Cardiac septum (tissue), 1 donor: ENCODE measurements around the gene DCAF4L1. TPM values are rescaled to one million over a fixed set of nuclear protein-coding genes. Genes with fewer than 3 reads are reported as not detected.

ENCODE experiments used
- DNase-seq: peaks from one replicate; pipeline ENCODE4 v3.0.0-alpha.2; 2020; ENCODE audit warnings: low spot score
- intact Hi-C: fragments of 100-400 bp; cut with DNase I; formaldehyde crosslinking; loops from one replicate; pipeline ENCODE4 v1.14.0; 2022
- total RNA-seq: library from RNA; stranded (reverse); fragmentation: NEBNext Ultra II Directional; extraction: Animal tissue kit (Norgen Biotek cat#: 25700); gene quantifications from one replicate; pipeline ENCODE4 v1.2.1, GENCODE V29; 2021
- donor health status: DM: no; HTN: no; CAD: no.

The DCAF4L1 gene
- total RNA-seq, 1 donor from 2014 or later, result 0.46 TPM

GRCh38 chr4:41985151-41985550, 3.6 kb downstream of the DCAF4L1 start:
- DNase-seq, result no peak
- intact Hi-C loops, result loop anchor here (5.0 kb wide), 1 partner anchor 48 kb away; the partner anchor contains the start of gene TMEM33

GRCh38 chr4:41989994-41990364, 8.4 kb downstream of the DCAF4L1 start:
- intact Hi-C loops, result loop anchor here (5.0 kb wide), 1 partner anchor 53 kb away; the partner anchor contains the start of gene TMEM33

GRCh38 chr4:41990365-41991111, 9.0 kb downstream of the DCAF4L1 start, which contains the start of gene SLC30A9:
TSS of gene SLC30A9 (plus strand) at chr4:41990530. CDS start at chr4:41990652, 122 bp downstream.
- intact Hi-C loops, result no loop called here
- DNase-seq, result peak; percentile 98

More at GRCh38 chr4:41989994-41990364, 8.4 kb downstream of the DCAF4L1 start:
- no peak for DNase-seq

- DNase-seq, result no peak
- intact Hi-C loops, result no loop called here
Measured at GRCh38 chr4:41991916-41992767, 10.6 kb downstream of the DCAF4L1 start.

GRCh38 chr4:41992967-41993857, 11.7 kb downstream of the DCAF4L1 start:
- DNase-seq, result no peak
- intact Hi-C loops, result no loop called here

- intact Hi-C loops, result no loop called here
- no peak for DNase-seq
Measured at GRCh38 chr4:41994461-41994985, 13.0 kb downstream of the DCAF4L1 start.

- intact Hi-C loops, result no loop called here
- DNase-seq, result no peak
Measured at GRCh38 chr4:41998019-41998418, 16.5 kb downstream of the DCAF4L1 start.

GRCh38 chr4:41999321-41999720, 17.8 kb downstream of the DCAF4L1 start:
- intact Hi-C loops, result no loop called here

GRCh38 chr4:42008011-42008786, 26.6 kb downstream of the DCAF4L1 start:
- intact Hi-C loops, result no loop called here
- no peak for DNase-seq

More at GRCh38 chr4:41999321-41999720, 17.8 kb downstream of the DCAF4L1 start:
- DNase-seq, result no peak

GRCh38 chr4:42015438-42015837, 33.9 kb downstream of the DCAF4L1 start:
- no peak for DNase-seq
- intact Hi-C loops, result no loop called here

- intact Hi-C loops, result no loop called here
- DNase-seq, result no peak
Measured at GRCh38 chr4:42018451-42018850, 36.9 kb downstream of the DCAF4L1 start.

Other genes starting within 250 kb of the DCAF4L1 start
- gene PHOX2B, start 233.0 kb upstream of the DCAF4L1 start, total RNA-seq, result not detected
- 27.2 TPM for gene TMEM33, start 46.3 kb upstream of the DCAF4L1 start, total RNA-seq
- 65.3 TPM for gene SLC30A9, start 8.8 kb downstream of the DCAF4L1 start, total RNA-seq
- not detected for gene BEND4, start 170.9 kb downstream of the DCAF4L1 start, total RNA-seq